Measurements from ENCODE around the gene MACROD2.

MACROD2 gene

GRCh38 chr20:14507711-14508110 is 512.4 kb downstream of the MACROD2 start:
- no peak overlapping the region for H3K4me3 ChIP-seq (ENCODE audit: low read depth in 1 of 2, low read length in 1 of 2)

GRCh38 chr20:14510341-14510740 is 515.0 kb downstream of the MACROD2 start:
- Histone ChIP-seq H3K27ac (no peak overlapping the region), H3K27me3 (no peaks in the 10 kb centered on the region), H3K9me3 (no peaks in the 10 kb centered on the region), H3K4me3 (ENCODE audit: low read depth in 1 of 2, low read length in 1 of 2) (no peak overlapping the region), H3K36me3 (no peaks in the 10 kb centered on the region), H3K4me1 (ENCODE audit: control insufficient read depth in 1 of 2, insufficient read depth in 1 of 2, low read depth in 1 of 2, low read length in 1 of 2) (no peaks in the 10 kb centered on the region)
- TF ChIP-seq CTCF (IDR thresholded peaks at IDR 0.05) = no peak

More at GRCh38 chr20:14507711-14508110, 512.4 kb downstream of the MACROD2 start:
- TF ChIP-seq CTCF (IDR thresholded peaks at IDR 0.05) = no peak
- Histone ChIP-seq H3K9me3 (no peaks in the 10 kb centered on the region), H3K27ac (no peak overlapping the region), H3K36me3 (no peaks in the 10 kb centered on the region), H3K27me3 (no peaks in the 10 kb centered on the region), H3K4me1 (ENCODE audit: control insufficient read depth in 1 of 2, insufficient read depth in 1 of 2, low read depth in 1 of 2, low read length in 1 of 2) (no peaks in the 10 kb centered on the region)

- Histone ChIP-seq H3K4me3 (ENCODE audit: low read depth in 1 of 2, low read length in 1 of 2) (no peak overlapping the region), H3K27ac (no peak overlapping the region), H3K4me1 (ENCODE audit: control insufficient read depth in 1 of 2, insufficient read depth in 1 of 2, low read depth in 1 of 2, low read length in 1 of 2) (no peaks in the 10 kb centered on the region), H3K9me3 (no peaks in the 10 kb centered on the region), H3K27me3 (no peaks in the 10 kb centered on the region), H3K36me3 (no peaks in the 10 kb centered on the region)
- TF ChIP-seq CTCF (IDR thresholded peaks at IDR 0.05) = no peak
Observed at GRCh38 chr20:14512839-14513238, 517.5 kb downstream of the MACROD2 start.

GRCh38 chr20:14518648-14519047 is 523.3 kb downstream of the MACROD2 start:
- H3K4me1 ChIP-seq (ENCODE audit: control insufficient read depth in 1 of 2, insufficient read depth in 1 of 2, low read depth in 1 of 2, low read length in 1 of 2) = no peaks in the 10 kb centered on the region
- no peaks in the 10 kb centered on the region for H3K27me3 ChIP-seq
- H3K36me3 ChIP-seq = no peaks in the 10 kb centered on the region
- TF ChIP-seq CTCF (IDR thresholded peaks at IDR 0.05) = no peak
- H3K4me3 ChIP-seq (ENCODE audit: low read depth in 1 of 2, low read length in 1 of 2) = no peak overlapping the region
- H3K27ac ChIP-seq = no peak overlapping the region
- H3K9me3 ChIP-seq = no peaks in the 10 kb centered on the region

GRCh38 chr20:14521016-14521415 is 525.7 kb downstream of the MACROD2 start:
- no peaks in the 10 kb centered on the region for H3K9me3 ChIP-seq
- H3K4me1 ChIP-seq (ENCODE audit: control insufficient read depth in 1 of 2, insufficient read depth in 1 of 2, low read depth in 1 of 2, low read length in 1 of 2) = no peaks in the 10 kb centered on the region
- H3K27me3 ChIP-seq = no peaks in the 10 kb centered on the region
- H3K4me3 ChIP-seq (ENCODE audit: low read depth in 1 of 2, low read length in 1 of 2) = no peak overlapping the region
- no peaks in the 10 kb centered on the region for H3K36me3 ChIP-seq
- no peak for TF ChIP-seq CTCF (IDR thresholded peaks at IDR 0.05)
- H3K27ac ChIP-seq = no peak overlapping the region

GRCh38 chr20:14521436-14521835 is 526.1 kb downstream of the MACROD2 start:
- no peaks in the 10 kb centered on the region for H3K27me3 ChIP-seq
- H3K4me3 ChIP-seq (ENCODE audit: low read depth in 1 of 2, low read length in 1 of 2) = no peak overlapping the region
- H3K9me3 ChIP-seq = no peaks in the 10 kb centered on the region
- no peak for TF ChIP-seq CTCF (IDR thresholded peaks at IDR 0.05)
- H3K36me3 ChIP-seq = no peaks in the 10 kb centered on the region
- H3K4me1 ChIP-seq (ENCODE audit: control insufficient read depth in 1 of 2, insufficient read depth in 1 of 2, low read depth in 1 of 2, low read length in 1 of 2) = no peaks in the 10 kb centered on the region
- no peak overlapping the region for H3K27ac ChIP-seq
